ENCODE data around the gene STEAP3. TPM values are rescaled to one million over a fixed set of nuclear protein-coding genes. Genes with fewer than 3 reads are reported as not detected.

The STEAP3 gene
- total RNA-seq, 1 experiment from 2014 or later = 15.4 TPM

GRCh38 chr2:119249311-119249710 lies 25.7 kb downstream of the STEAP3 start:
- Histone ChIP-seq H4K8ac (replicated peaks; ENCODE audit: insufficient read length, low read depth, low read length) (no peak overlapping the region), H3K23me2 (ENCODE audit: insufficient read length, low read depth, low read length, poor library complexity, severe bottlenecking) (no peaks in the 10 kb centered on the region), H3K23ac (ENCODE audit: insufficient read length, low read depth, low read length) (no peak overlapping the region), H2BK12ac (ENCODE audit: insufficient read length, low read depth, low read length) (no peak overlapping the region), H4K91ac (ENCODE audit: insufficient read length, low read depth, low read length) (no peak overlapping the region), H3K9me3 (ENCODE audit: control insufficient read depth, low read depth, low read length) (no peaks in the 10 kb centered on the region), H2AFZ (ENCODE audit: low read length) (no peak overlapping the region), H2BK120ac (ENCODE audit: low read depth, low read length, poor library complexity, severe bottlenecking) (no peak overlapping the region), H4K20me1 (ENCODE audit: control insufficient read depth, insufficient read depth, insufficient read length) (no peaks in the 10 kb centered on the region), H3K79me2 (ENCODE audit: insufficient read depth, low read length) (no peaks in the 10 kb centered on the region), H3K14ac (ENCODE audit: insufficient read depth, low read length) (no peak overlapping the region), H2AK5ac (ENCODE audit: insufficient read length, low read length) (no peak overlapping the region), H3K9ac (ENCODE audit: extremely low read depth, insufficient read length, low read length) (no peak overlapping the region), H3K27me3 (ENCODE audit: insufficient read depth, low read length) (no peaks in the 10 kb centered on the region; the same call in 1 of the 2 replicates), H2BK20ac (ENCODE audit: low read depth, low read length, poor library complexity, severe bottlenecking) (no peak overlapping the region), H3K4me1 (ENCODE audit: insufficient read depth, low read length) (no peaks in the 10 kb centered on the region), H3K27ac (ENCODE audit: insufficient read length, low read depth, low read length) (no peak overlapping the region), H2BK5ac (ENCODE audit: insufficient read length, low read length) (no peak overlapping the region), H3T11ph (ENCODE audit: low read length) (no peak overlapping the region), H3K18ac (ENCODE audit: insufficient read length, low read depth, low read length) (no peak overlapping the region), H4K5ac (ENCODE audit: insufficient read length, low read depth, low read length) (no peak overlapping the region), H3K4me2 (ENCODE audit: insufficient read depth, insufficient read length, low read length) (no peak overlapping the region), H3K56ac (ENCODE audit: insufficient read length, low read depth, low read length) (no peak overlapping the region), H3K4ac (ENCODE audit: low read depth, low read length) (no peak overlapping the region), H2BK15ac (ENCODE audit: low read depth, low read length) (no peak overlapping the region), H3K79me1 (ENCODE audit: insufficient read depth, low read depth, low read length, poor library complexity, severe bottlenecking) (no peaks in the 10 kb centered on the region)
- TF ChIP-seq CTCF (conservative IDR thresholded peaks at IDR 0.05) = no peak
- H3K27ac Mint-ChIP-seq = no peak overlapping the region; a peak in 1 of 7 replicates
- no peak overlapping the region for H3K4me3 Mint-ChIP-seq
- no CpG with 5 or more reads among the region's 3 CpGs for WGBS (ENCODE audit: extremely low coverage, insufficient read length, low lambda C conversion rate)
- no peaks in the 10 kb centered on the region; a peak in 1 of 5 replicates for H3K9me3 Mint-ChIP-seq
- H3K4me1 Mint-ChIP-seq = peaks cover 26 to 36% of the 10 kb centered on the region in 2 experiments
- H3K36me3 Mint-ChIP-seq (ENCODE audit: insufficient read depth in 1 of 3, low read depth in 3 of 3) = peaks cover 23 to 55% (median 41%) of the 10 kb centered on the region in 3 experiments
- peak; percentile 12 for DNase-seq
- H3K27me3 Mint-ChIP-seq (ENCODE audit: low read depth) = no peaks in the 10 kb centered on the region
